SK-N-MC (cell line): ENCODE measurements around the gene UGGT2.
"Not testable (repeated sequence)": the region's sequence is repeated elsewhere in the genome, so short reads cannot be mapped to it uniquely, and the experiment has no call there.

ENCODE experiments used
- DNase-seq: peaks from one replicate; pipeline ENCODE4 v3.0.0-alpha.2; 2011; ENCODE audit warnings: low read depth, low spot score
- H3K27ac ChIP-seq: fragments of 200-600 bp; sonication (generic); 2 replicates; pipeline ENCODE4 v1.5.1; 2016; ENCODE audit warnings: mixed run types
- H3K36me3 ChIP-seq: fragments of 200-600 bp; sonication (generic); 2 replicates; pipeline ENCODE4 v1.6.1; 2017; ENCODE audit warnings: antibody characterized with exemption, low read length, mixed read lengths; ENCODE audit not compliant: insufficient read depth
- H3K4me3 ChIP-seq: fragments of 200-600 bp; sonication (generic); 2 replicates; pipeline ENCODE4 v1.5.1; 2016
- H3K9ac ChIP-seq: fragments of 200-600 bp; sonication (generic); 2 replicates; pipeline ENCODE4 v1.8.0; 2017; ENCODE audit warnings: mixed run types, mixed read lengths; ENCODE audit not compliant: insufficient read length
- H3K9me3 ChIP-seq: fragments of 200-600 bp; sonication (generic); 2 replicates; pipeline ENCODE4 v1.6.1; 2017; ENCODE audit warnings: low read depth, mild to moderate bottlenecking, antibody characterized with exemption, low read length, moderate library complexity, mixed read lengths
- EZH2 ChIP-seq: fragments of 200-600 bp; sonication (generic); IDR thresholded peaks from one replicate; pipeline ENCODE4 v1.6.1; 2017; ENCODE audit warnings: antibody characterized with exemption
- FOXP2 ChIP-seq: optimal IDR thresholded peaks from 2 replicates; pipeline ENCODE3; 2011; ENCODE audit warnings: mild to moderate bottlenecking, moderate library complexity; ENCODE audit not compliant: insufficient read depth; ENCODE audit errors: extremely low read length, control extremely low read depth
- POLR2AphosphoS5 ChIP-seq: IDR thresholded peaks from 2 replicates; pipeline ENCODE4 v1.6.1; 2012; ENCODE audit warnings: mild to moderate bottlenecking, low read depth, low read length, borderline replicate concordance

Gene UGGT2

GRCh38 chr13:96003304-96003703 lies 49.9 kb downstream of the UGGT2 start:
- Histone ChIP-seq H3K27ac (no peak overlapping the region), H3K9ac (no peak overlapping the region), H3K36me3 (no peaks in the 10 kb centered on the region), H3K4me3 (no peak overlapping the region), H3K9me3 (no peaks in the 10 kb centered on the region; the same call in 1 of the 2 replicates)
- DNase-seq: no peak
- no peak for TF ChIP-seq EZH2
- TF ChIP-seq FOXP2: no peak
- no peak for TF ChIP-seq POLR2AphosphoS5

GRCh38 chr13:96002322-96003131 lies 50.7 kb downstream of the UGGT2 start:
- no peak overlapping the region for H3K9ac ChIP-seq
- H3K9me3 ChIP-seq: no peaks in the 10 kb centered on the region; the same call in 1 of the 2 replicates
- H3K36me3 ChIP-seq: no peaks in the 10 kb centered on the region
- H3K27ac ChIP-seq: no peak overlapping the region
- TF ChIP-seq FOXP2 (no peak), POLR2AphosphoS5 (no peak), EZH2 (no peak)
- DNase-seq: no peak
- H3K4me3 ChIP-seq: no peak overlapping the region

GRCh38 chr13:96000069-96000468 lies 53.1 kb downstream of the UGGT2 start:
- no peak overlapping the region for H3K27ac ChIP-seq
- no peak overlapping the region for H3K4me3 ChIP-seq
- H3K9me3 ChIP-seq: no peaks in the 10 kb centered on the region
- DNase-seq: no peak
- H3K9ac ChIP-seq: no peak overlapping the region
- H3K36me3 ChIP-seq: no peaks in the 10 kb centered on the region
- TF ChIP-seq FOXP2: no peak
- no peak for TF ChIP-seq POLR2AphosphoS5
- no peak for TF ChIP-seq EZH2

GRCh38 chr13:95987841-95988240 lies 65.4 kb downstream of the UGGT2 start:
- H3K4me3 ChIP-seq: no peak overlapping the region
- no peak for DNase-seq
- no peak overlapping the region for H3K9ac ChIP-seq
- no peaks in the 10 kb centered on the region for H3K9me3 ChIP-seq
- no peak for TF ChIP-seq POLR2AphosphoS5
- TF ChIP-seq EZH2: no peak
- H3K36me3 ChIP-seq: no peaks in the 10 kb centered on the region
- H3K27ac ChIP-seq: no peak overlapping the region

- Histone ChIP-seq H3K36me3 (no peaks in the 10 kb centered on the region), H3K27ac (no peak overlapping the region), H3K9me3 (no peaks in the 10 kb centered on the region), H3K9ac (no peak overlapping the region), H3K4me3 (no peak overlapping the region)
- TF ChIP-seq EZH2 (no peak), FOXP2 (no peak), POLR2AphosphoS5 (no peak)
- no peak for DNase-seq
These were observed 71.1 kb downstream of the UGGT2 start for GRCh38 chr13:95982144-95982543.

GRCh38 chr13:95972651-95973050 lies 80.5 kb downstream of the UGGT2 start:
- not testable (repeated sequence) for H3K9ac ChIP-seq, DNase-seq, H3K9me3 ChIP-seq, H3K4me3 ChIP-seq, H3K36me3 ChIP-seq, H3K27ac ChIP-seq

- TF ChIP-seq FOXP2: no peak
- TF ChIP-seq POLR2AphosphoS5: no peak
- no peak for TF ChIP-seq EZH2
- H3K27ac ChIP-seq: no peak overlapping the region
- H3K36me3 ChIP-seq: no peaks in the 10 kb centered on the region
- no peak overlapping the region for H3K4me3 ChIP-seq
- H3K9ac ChIP-seq: no peak overlapping the region
- H3K9me3 ChIP-seq: no peaks in the 10 kb centered on the region
- DNase-seq: no peak
These were observed 82.3 kb downstream of the UGGT2 start for GRCh38 chr13:95970878-95971277.

GRCh38 chr13:95968906-95969305 lies 84.3 kb downstream of the UGGT2 start:
- no peaks in the 10 kb centered on the region for H3K36me3 ChIP-seq

GRCh38 chr13:95957331-95957730 lies 95.9 kb downstream of the UGGT2 start:
- no peak for DNase-seq
- no peaks in the 10 kb centered on the region for H3K9me3 ChIP-seq
- H3K27ac ChIP-seq: no peak overlapping the region
- H3K4me3 ChIP-seq: no peak overlapping the region
- H3K36me3 ChIP-seq: no peaks in the 10 kb centered on the region
- no peak overlapping the region for H3K9ac ChIP-seq
- TF ChIP-seq EZH2 (no peak), FOXP2 (no peak), POLR2AphosphoS5 (no peak)

More at GRCh38 chr13:95968906-95969305, 84.3 kb downstream of the UGGT2 start:
- no peak overlapping the region for H3K9ac ChIP-seq
- no peaks in the 10 kb centered on the region for H3K9me3 ChIP-seq
- H3K4me3 ChIP-seq: no peak overlapping the region
- no peak for DNase-seq
- H3K27ac ChIP-seq: no peak overlapping the region
- no peak for TF ChIP-seq POLR2AphosphoS5
- TF ChIP-seq FOXP2: no peak
- TF ChIP-seq EZH2: no peak
